ENCODE results near the gene RGS19. TPM values are rescaled to one million over a fixed set of nuclear protein-coding genes. Genes with fewer than 3 reads are reported as not detected.

Gene RGS19
- total RNA-seq, 1 donor from 2014 or later: 2.0 TPM

DNA sequence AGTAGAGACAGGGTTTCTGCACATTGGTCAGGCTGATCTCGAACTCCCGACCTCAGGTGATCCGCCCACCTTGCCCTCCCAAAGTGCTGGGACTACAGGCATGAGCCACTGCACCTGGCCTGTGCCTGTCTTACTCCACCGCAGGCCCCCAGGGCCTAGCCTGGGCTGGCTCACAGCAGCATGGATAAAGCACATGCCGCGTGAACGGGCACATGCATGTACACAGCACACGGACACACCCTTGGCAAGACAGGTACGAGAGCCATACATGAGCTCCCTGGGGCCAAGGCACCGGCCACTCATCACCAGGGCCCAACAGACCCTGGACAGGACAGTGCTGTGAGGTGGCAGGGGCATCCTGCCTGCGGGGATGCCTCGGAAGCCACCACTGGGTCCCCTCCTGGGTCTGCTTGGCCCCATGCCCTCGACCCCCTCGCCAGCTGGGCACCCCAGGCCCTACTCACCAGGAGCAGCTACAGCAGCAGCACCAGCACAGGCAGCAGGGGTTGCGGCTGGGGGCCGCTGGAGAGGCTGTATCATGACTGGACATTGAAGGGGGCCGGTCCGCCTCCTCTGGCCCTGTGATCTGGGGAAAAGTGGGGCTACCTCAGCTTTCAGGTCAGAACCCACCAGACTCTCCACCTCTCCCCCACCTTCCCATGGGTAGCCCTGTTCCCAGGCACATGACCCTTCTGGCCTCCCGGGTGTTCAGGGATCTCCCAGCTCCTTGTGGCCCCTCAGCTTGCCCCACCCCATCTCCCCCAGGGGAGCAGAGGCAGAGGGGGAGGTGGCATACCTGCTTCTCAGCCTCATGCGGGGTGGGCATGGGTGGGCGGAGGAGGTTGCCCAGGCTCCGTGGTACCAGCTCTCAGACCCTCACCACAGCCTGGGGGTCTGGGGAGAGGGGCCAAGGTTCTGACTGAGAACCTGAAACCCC lies 3.0 kb downstream of the RGS19 start:
- no peaks in the 10 kb centered on the region for H3K27me3 Mint-ChIP-seq (ENCODE audit: insufficient read depth, low read depth)

GRCh38 chr20:64075556-64075955 lies 3.8 kb downstream of the RGS19 start:
- TF ChIP-seq EZH2phosphoT487 (IDR thresholded peaks at IDR 0.05) (no peak), EZH2 (IDR thresholded peaks at IDR 0.05) (no peak), CTCF (IDR thresholded peaks at IDR 0.05) (no peak)
- no peaks in the 10 kb centered on the region for H3K79me2 ChIP-seq (ENCODE audit: low read depth)
- no peak overlapping the region for H3K4me2 ChIP-seq
- H3K4me3 Mint-ChIP-seq: no peak overlapping the region
- H3K4me3 ChIP-seq: no peak overlapping the region
- no peak for DNase-seq (ENCODE audit: low spot score)
- H3F3A ChIP-seq (ENCODE audit: low read depth): peaks cover 19% of the 10 kb centered on the region
- H3K27ac ChIP-seq: no peak overlapping the region
- no peak overlapping the region for H3K9ac ChIP-seq
- no peaks in the 10 kb centered on the region for H3K27me3 Mint-ChIP-seq (ENCODE audit: insufficient read depth, low read depth)
- H3K9me3 ChIP-seq (ENCODE audit: low read depth): no peaks in the 10 kb centered on the region
- H3K9me3 Mint-ChIP-seq: no peaks in the 10 kb centered on the region
- H2AFZ ChIP-seq (replicated peaks): no peak overlapping the region
- peaks cover 10% of the 10 kb centered on the region for H3K4me1 Mint-ChIP-seq
- H3K4me1 ChIP-seq: peaks cover 10% of the 10 kb centered on the region
- no peaks in the 10 kb centered on the region for H3K36me3 ChIP-seq
- peaks cover 14% of the 10 kb centered on the region for H3K27me3 ChIP-seq
- H3K36me3 Mint-ChIP-seq: no peaks in the 10 kb centered on the region
- H3K27ac Mint-ChIP-seq: no peak overlapping the region
- H4K20me1 ChIP-seq (ENCODE audit: low read depth): peaks cover under 1% of the 10 kb centered on the region

More for the DNA sequence above, 3.0 kb downstream of the RGS19 start:
- no peak overlapping the region for H3K27ac ChIP-seq
- H3K9me3 ChIP-seq (ENCODE audit: low read depth): no peaks in the 10 kb centered on the region
- no peak overlapping the region for H3K4me3 ChIP-seq
- H3K4me1 Mint-ChIP-seq: peaks cover 13% of the 10 kb centered on the region
- H3K36me3 ChIP-seq: no peaks in the 10 kb centered on the region
- no peak for TF ChIP-seq EZH2 (IDR thresholded peaks at IDR 0.05)
- TF ChIP-seq CTCF (IDR thresholded peaks at IDR 0.05): no peak
- H4K20me1 ChIP-seq (ENCODE audit: low read depth): peaks cover 1% of the 10 kb centered on the region
- no peak overlapping the region for H3K4me3 Mint-ChIP-seq
- no peak for DNase-seq (ENCODE audit: low spot score)
- peaks cover 26% of the 10 kb centered on the region for H3F3A ChIP-seq (ENCODE audit: low read depth)
- no peaks in the 10 kb centered on the region for H3K36me3 Mint-ChIP-seq
- H3K9ac ChIP-seq: no peak overlapping the region
- H3K27ac Mint-ChIP-seq: no peak overlapping the region
- H3K4me2 ChIP-seq: no peak overlapping the region
- peaks cover 22% of the 10 kb centered on the region for H3K27me3 ChIP-seq
- H3K9me3 Mint-ChIP-seq: no peaks in the 10 kb centered on the region
- peaks cover 10% of the 10 kb centered on the region for H3K4me1 ChIP-seq
- no peak overlapping the region for H2AFZ ChIP-seq (replicated peaks)
- no peaks in the 10 kb centered on the region for H3K79me2 ChIP-seq (ENCODE audit: low read depth)

GRCh38 chr20:64074963-64075362 lies 4.4 kb downstream of the RGS19 start:
- Histone ChIP-seq H3K79me2 (ENCODE audit: low read depth) (no peaks in the 10 kb centered on the region), H3K4me3 (no peak overlapping the region), H3K9ac (no peak overlapping the region), H3K27ac (no peak overlapping the region), H4K20me1 (ENCODE audit: low read depth) (peaks cover 6% of the 10 kb centered on the region), H3K36me3 (no peaks in the 10 kb centered on the region), H2AFZ (replicated peaks) (no peak overlapping the region), H3K27me3 (peaks cover 8% of the 10 kb centered on the region), H3K4me2 (no peak overlapping the region), H3F3A (ENCODE audit: low read depth) (peaks cover 13% of the 10 kb centered on the region), H3K9me3 (ENCODE audit: low read depth) (no peaks in the 10 kb centered on the region), H3K4me1 (peaks cover 7% of the 10 kb centered on the region)
- Mint-ChIP-seq H3K27me3 (ENCODE audit: insufficient read depth, low read depth) (no peaks in the 10 kb centered on the region), H3K9me3 (no peaks in the 10 kb centered on the region), H3K4me1 (peaks cover 5% of the 10 kb centered on the region), H3K27ac (no peak overlapping the region), H3K4me3 (no peak overlapping the region), H3K36me3 (no peaks in the 10 kb centered on the region)
- TF ChIP-seq EZH2 (IDR thresholded peaks at IDR 0.05) (no peak), EZH2phosphoT487 (IDR thresholded peaks at IDR 0.05) (no peak), CTCF (IDR thresholded peaks at IDR 0.05) (no peak)
- DNase-seq (ENCODE audit: low spot score): no peak
